Parathyroid adenoma (tissue), 2 donors: Measurements from ENCODE around the gene PLEKHA8.

Experiments
- H2AFZ ChIP-seq: fragments of 300-600 bp; sonication (generic); one replicate; pipeline ENCODE4 v1.7.0; 2017; ENCODE audit warnings: antibody characterized with exemption, mild to moderate bottlenecking
- H3K27ac ChIP-seq: fragments of 300-600 bp; sonication (generic); one replicate; pipeline ENCODE4 v1.7.0; 2017
- H3K27me3 ChIP-seq: fragments of 300-600 bp; sonication (generic); one replicate; pipeline ENCODE4 v1.7.0; 2017; ENCODE audit warnings: low read length; ENCODE audit not compliant: control insufficient read depth, insufficient read depth
- H3K36me3 ChIP-seq: fragments of 300-600 bp; sonication (generic); one replicate; pipeline ENCODE4 v1.7.0; 2017; ENCODE audit warnings: low read length; ENCODE audit not compliant: control insufficient read depth, insufficient read depth
- H3K4me1 ChIP-seq: fragments of 300-600 bp; sonication (generic); one replicate; pipeline ENCODE4 v1.7.0; 2017; ENCODE audit warnings: control low read depth
- H3K4me2 ChIP-seq: fragments of 300-600 bp; sonication (generic); one replicate; pipeline ENCODE4 v1.7.0; 2017; ENCODE audit warnings: low read length
- H3K4me3 ChIP-seq: fragments of 300-600 bp; sonication (generic); one replicate; pipeline ENCODE4 v1.7.0; 2017; ENCODE audit warnings: low read depth, low read length
- H3K79me2 ChIP-seq: fragments of 300-600 bp; sonication (generic); one replicate; pipeline ENCODE4 v1.7.0; 2017; ENCODE audit warnings: control low read depth
- H3K9ac ChIP-seq: fragments of 300-600 bp; sonication (generic); one replicate; pipeline ENCODE4 v1.7.0; 2017; ENCODE audit warnings: mild to moderate bottlenecking
- H3K9me3 ChIP-seq: fragments of 300-600 bp; sonication (generic); one replicate; pipeline ENCODE4 v1.7.0; 2017; ENCODE audit warnings: low read length; ENCODE audit not compliant: control insufficient read depth
- TF ChIP-seq, protein P1 (sequence below): fragments of 300-600 bp; sonication (generic); IDR thresholded peaks from one replicate; pipeline ENCODE4 v1.7.0; 2017; ENCODE audit warnings: antibody characterized with exemption, mild to moderate bottlenecking
- donor health status: primary hyperparathyroidism.

The PLEKHA8 gene

DNA sequence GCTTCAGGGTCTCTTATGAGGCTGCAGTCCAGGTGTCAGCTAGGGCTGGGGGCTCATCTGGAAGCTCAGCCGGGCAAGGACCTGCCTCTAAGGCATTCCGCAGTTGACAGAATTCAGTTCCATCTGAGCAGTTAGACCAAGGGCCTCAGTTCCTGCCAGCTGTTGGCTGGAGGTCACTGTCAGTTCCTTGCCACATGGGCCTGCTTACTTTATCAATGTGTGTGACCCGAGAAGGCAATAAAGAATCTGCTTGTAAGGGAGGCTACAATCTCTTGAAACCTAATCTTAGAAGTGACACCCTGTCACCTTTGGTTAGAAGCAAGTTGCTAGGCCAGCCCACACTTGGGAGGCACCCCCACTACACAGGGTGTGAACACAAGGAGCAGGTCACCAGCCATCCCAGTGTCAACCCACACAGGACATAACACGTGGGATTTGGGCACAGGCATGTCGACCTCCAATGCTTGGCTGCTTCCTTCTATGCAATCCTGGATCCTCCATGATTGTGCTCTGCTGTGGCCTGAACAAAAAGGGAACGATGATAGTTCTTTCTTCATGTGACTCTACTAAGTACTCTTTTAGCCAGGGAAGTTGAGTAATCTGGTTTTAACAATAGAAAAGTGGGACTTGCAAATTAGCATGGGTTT is 148.4 kb downstream of the PLEKHA8 start:
- TF ChIP-seq, protein P1, sequence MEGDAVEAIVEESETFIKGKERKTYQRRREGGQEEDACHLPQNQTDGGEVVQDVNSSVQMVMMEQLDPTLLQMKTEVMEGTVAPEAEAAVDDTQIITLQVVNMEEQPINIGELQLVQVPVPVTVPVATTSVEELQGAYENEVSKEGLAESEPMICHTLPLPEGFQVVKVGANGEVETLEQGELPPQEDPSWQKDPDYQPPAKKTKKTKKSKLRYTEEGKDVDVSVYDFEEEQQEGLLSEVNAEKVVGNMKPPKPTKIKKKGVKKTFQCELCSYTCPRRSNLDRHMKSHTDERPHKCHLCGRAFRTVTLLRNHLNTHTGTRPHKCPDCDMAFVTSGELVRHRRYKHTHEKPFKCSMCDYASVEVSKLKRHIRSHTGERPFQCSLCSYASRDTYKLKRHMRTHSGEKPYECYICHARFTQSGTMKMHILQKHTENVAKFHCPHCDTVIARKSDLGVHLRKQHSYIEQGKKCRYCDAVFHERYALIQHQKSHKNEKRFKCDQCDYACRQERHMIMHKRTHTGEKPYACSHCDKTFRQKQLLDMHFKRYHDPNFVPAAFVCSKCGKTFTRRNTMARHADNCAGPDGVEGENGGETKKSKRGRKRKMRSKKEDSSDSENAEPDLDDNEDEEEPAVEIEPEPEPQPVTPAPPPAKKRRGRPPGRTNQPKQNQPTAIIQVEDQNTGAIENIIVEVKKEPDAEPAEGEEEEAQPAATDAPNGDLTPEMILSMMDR = no peak
- no peaks in the 10 kb centered on the region for H3K79me2 ChIP-seq
- H3K9ac ChIP-seq = no peak overlapping the region
- H3K27me3 ChIP-seq = no peaks in the 10 kb centered on the region
- no peak overlapping the region for H2AFZ ChIP-seq
- no peak overlapping the region for H3K4me3 ChIP-seq
- H3K36me3 ChIP-seq = no peaks in the 10 kb centered on the region
- no peak overlapping the region for H3K4me2 ChIP-seq
- H3K9me3 ChIP-seq = no peaks in the 10 kb centered on the region
- H3K27ac ChIP-seq = no peak overlapping the region
- H3K4me1 ChIP-seq = no peaks in the 10 kb centered on the region

DNA sequence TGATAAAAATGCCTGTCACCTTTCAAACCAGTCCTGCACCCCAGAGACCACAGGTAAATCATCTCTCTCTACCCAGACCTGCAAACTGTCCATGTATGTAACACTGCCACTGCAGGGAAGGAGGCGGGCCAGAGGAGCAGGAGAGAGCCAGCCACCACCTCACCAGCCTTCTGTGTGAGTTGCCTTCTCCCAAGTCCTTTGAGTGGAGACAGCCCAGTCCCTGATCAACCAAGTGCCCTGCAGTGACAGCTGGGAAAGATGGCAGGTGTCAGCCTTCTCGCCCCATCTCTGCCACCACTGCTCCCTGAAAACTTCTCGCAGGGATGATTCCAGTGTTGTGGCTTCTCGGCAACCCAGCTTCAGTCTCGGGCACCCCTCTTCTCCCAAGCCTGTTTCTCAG is 149.0 kb downstream of the PLEKHA8 start:
- Histone ChIP-seq H3K9ac (no peak overlapping the region), H3K9me3 (no peaks in the 10 kb centered on the region), H3K36me3 (no peaks in the 10 kb centered on the region), H3K4me1 (no peaks in the 10 kb centered on the region), H3K4me3 (no peak overlapping the region), H3K27ac (no peak overlapping the region), H2AFZ (no peak overlapping the region), H3K27me3 (no peaks in the 10 kb centered on the region), H3K4me2 (no peak overlapping the region), H3K79me2 (no peaks in the 10 kb centered on the region)
- TF ChIP-seq, protein P1 = no peak

DNA sequence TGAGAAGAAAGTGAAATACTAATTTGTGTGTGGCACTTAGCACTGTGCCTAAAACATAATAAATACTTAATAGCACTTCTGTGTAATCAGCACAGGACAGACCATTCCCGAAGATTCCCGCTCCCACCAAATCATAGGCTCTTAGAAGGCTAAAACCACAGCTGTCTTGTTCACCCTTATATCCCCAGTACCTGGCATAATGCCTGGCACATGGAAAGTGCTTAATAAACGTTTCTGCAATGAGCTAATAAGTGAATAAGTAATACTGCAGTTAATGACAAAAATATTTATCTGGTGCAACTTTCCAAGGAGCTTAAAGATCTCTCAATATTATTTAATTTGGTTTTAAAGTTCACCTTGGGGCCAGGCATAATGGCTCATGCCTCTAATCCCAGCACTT is 149.8 kb downstream of the PLEKHA8 start:
- Histone ChIP-seq H3K36me3 (no peaks in the 10 kb centered on the region), H3K4me1 (no peaks in the 10 kb centered on the region), H3K4me3 (no peak overlapping the region), H3K9me3 (no peaks in the 10 kb centered on the region), H3K27me3 (no peaks in the 10 kb centered on the region), H3K79me2 (no peaks in the 10 kb centered on the region), H2AFZ (no peak overlapping the region), H3K9ac (no peak overlapping the region), H3K27ac (no peak overlapping the region), H3K4me2 (no peak overlapping the region)
- TF ChIP-seq, protein P1 = no peak

DNA sequence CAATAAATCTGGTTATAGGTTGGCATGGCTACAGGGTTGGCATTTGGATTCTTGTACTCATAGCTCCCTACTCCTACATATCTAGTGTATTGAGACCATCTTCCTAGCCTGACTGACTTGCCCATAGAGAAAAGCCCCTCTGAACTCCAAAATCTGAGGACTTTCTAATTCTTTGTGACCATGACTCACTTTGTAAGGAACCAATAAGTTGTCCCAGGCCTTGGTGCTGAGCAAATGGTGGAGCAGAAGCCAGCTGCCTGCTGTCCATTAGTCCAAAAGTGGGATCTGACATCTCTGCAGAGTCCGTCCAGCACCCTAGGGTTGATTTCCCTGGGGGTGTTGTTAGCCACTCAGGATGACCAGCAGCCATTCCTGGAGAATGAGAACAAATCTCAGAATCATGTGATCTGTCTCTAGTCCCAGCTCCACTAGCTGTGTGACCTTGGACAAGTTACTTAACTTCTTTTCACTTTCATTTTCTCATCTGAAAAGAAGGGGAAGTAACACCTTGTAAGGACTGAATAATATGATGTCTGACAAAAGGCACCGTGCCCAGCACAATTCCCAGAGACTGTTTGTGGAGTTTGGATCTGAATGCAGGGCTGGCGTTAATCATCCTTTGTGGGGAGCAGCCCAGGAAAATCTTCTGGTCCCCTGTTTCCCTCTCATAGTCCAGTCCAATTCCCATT is 150.7 kb downstream of the PLEKHA8 start:
- no peaks in the 10 kb centered on the region for H3K4me1 ChIP-seq
- H3K4me3 ChIP-seq = no peak overlapping the region
- no peak overlapping the region for H3K27ac ChIP-seq
- H3K9ac ChIP-seq = no peak overlapping the region
- no peaks in the 10 kb centered on the region for H3K9me3 ChIP-seq
- TF ChIP-seq, protein P1 = no peak
- H3K4me2 ChIP-seq = no peak overlapping the region
- H3K36me3 ChIP-seq = no peaks in the 10 kb centered on the region
- H3K79me2 ChIP-seq = no peaks in the 10 kb centered on the region
- no peak overlapping the region for H2AFZ ChIP-seq
- H3K27me3 ChIP-seq = no peaks in the 10 kb centered on the region
